AG04449 (cell line): ENCODE results near the gene SLC5A11.

Experiments
- CTCF ChIA-PET: fragments of 350-600 bp; formaldehyde crosslinking; extraction: SDS; loops from one replicate; lab custom pipeline; 2021; ENCODE audit warnings: antibody characterized with exemption; lab: Yijun Ruan, JAX
- POLR2A ChIA-PET: fragments of 400-600, 350-600 bp; formaldehyde crosslinking; extraction: SDS; loops from one replicate; lab custom pipeline; 2020; ENCODE audit warnings: antibody characterized with exemption, inconsistent platforms; lab: Yijun Ruan, JAX
- DNase-seq: peaks from one replicate; pipeline ENCODE4 v3.0.0-alpha.2; 2010; ENCODE audit warnings: low read depth, low spot score
- H3K4me3 ChIP-seq: 2 replicates; pipeline ENCODE4 v1.5.1; 2011; ENCODE audit warnings: low read depth, mild to moderate bottlenecking, control low read depth, low read length
- TF ChIP-seq, protein P1 (sequence below): IDR thresholded peaks from one replicate; pipeline ENCODE4 v1.5.1; 2011; ENCODE audit warnings: mild to moderate bottlenecking, moderate library complexity, low read length, control low read depth, inconsistent platforms; ENCODE audit not compliant: insufficient read depth; ENCODE audit errors: missing control alignments

SLC5A11 gene, protein sequence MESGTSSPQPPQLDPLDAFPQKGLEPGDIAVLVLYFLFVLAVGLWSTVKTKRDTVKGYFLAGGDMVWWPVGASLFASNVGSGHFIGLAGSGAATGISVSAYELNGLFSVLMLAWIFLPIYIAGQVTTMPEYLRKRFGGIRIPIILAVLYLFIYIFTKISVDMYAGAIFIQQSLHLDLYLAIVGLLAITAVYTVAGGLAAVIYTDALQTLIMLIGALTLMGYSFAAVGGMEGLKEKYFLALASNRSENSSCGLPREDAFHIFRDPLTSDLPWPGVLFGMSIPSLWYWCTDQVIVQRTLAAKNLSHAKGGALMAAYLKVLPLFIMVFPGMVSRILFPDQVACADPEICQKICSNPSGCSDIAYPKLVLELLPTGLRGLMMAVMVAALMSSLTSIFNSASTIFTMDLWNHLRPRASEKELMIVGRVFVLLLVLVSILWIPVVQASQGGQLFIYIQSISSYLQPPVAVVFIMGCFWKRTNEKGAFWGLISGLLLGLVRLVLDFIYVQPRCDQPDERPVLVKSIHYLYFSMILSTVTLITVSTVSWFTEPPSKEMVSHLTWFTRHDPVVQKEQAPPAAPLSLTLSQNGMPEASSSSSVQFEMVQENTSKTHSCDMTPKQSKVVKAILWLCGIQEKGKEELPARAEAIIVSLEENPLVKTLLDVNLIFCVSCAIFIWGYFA

DNA sequence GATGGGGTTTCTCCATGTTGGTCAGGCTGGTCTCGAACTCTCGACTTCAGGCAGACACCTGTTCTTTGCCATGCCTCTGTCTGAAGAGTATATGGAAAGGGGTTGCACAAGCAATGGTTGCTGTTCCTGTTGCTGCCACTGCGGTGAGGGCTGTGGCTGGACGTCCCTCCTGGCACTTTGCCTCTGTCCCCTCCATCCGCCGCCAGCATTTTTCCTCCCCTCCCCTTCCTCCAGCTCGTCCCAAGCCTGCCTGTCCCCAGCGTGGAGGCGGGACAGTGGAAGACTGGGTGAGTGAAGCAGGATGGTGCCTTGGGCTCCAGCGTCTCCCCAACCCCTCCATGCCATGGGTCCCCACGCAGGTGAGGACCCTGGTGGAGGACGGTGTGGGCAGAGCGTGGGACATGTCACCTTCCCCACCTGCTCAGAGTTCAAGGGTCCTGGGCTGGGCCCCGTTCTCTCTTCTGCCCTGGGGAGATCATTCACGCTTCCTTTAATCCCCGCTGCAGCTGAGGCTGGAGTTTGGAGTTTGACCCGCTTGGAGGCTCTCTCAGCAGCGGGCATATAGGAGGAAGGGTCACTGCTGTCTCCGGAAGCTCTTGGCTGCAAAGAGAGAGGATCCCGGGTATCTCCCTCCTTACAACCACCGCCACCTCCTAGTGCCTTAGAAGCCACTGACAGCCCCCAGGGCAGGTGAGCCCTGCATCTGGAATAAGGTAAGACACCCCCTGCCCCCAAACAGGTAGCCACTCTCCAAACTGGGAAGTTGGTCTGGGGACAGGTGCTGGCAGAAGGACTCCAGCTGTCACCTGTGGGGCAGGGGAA lies at the start of gene SLC5A11:
TSS of gene SLC5A11 (plus strand) at position 238 of the 822 bp plus-strand sequence. CDS start 12,681 bp downstream, outside the sequence.
- ChIA-PET CTCF (interaction anchor here (1.2 to 2.8 kb wide), 2 partner anchors 11 to 13 kb away, joined by 3 to 10 read pairs; no protein-coding TSS in a partner anchor), POLR2A (no interaction called here)
- no peak for DNase-seq
- no peak within 1 kb of the TSS for H3K4me3 ChIP-seq
- TF ChIP-seq, protein P1, sequence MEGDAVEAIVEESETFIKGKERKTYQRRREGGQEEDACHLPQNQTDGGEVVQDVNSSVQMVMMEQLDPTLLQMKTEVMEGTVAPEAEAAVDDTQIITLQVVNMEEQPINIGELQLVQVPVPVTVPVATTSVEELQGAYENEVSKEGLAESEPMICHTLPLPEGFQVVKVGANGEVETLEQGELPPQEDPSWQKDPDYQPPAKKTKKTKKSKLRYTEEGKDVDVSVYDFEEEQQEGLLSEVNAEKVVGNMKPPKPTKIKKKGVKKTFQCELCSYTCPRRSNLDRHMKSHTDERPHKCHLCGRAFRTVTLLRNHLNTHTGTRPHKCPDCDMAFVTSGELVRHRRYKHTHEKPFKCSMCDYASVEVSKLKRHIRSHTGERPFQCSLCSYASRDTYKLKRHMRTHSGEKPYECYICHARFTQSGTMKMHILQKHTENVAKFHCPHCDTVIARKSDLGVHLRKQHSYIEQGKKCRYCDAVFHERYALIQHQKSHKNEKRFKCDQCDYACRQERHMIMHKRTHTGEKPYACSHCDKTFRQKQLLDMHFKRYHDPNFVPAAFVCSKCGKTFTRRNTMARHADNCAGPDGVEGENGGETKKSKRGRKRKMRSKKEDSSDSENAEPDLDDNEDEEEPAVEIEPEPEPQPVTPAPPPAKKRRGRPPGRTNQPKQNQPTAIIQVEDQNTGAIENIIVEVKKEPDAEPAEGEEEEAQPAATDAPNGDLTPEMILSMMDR, result no peak

DNA sequence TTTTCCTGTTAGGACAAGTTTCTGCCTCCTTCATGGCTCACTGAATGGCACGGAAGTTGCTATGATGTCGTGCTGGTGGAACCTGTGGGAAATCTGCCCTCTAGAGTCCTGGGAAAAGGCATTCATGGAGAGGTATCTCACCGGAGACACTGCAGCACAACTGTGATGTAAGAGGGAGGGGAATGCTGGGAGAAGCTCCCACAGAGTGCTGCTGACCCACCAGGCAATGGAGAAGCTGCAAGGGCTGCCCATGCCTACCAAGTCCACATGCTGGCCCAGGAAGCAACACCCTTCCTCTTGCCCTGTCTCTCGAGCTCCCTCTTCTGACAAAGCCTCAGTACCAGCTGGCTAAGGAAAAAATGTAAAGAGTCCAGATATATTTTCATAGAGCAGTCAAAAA lies 45.2 kb upstream of the SLC5A11 start:
- CTCF ChIA-PET, result interaction anchor here (0.7 to 3.9 kb wide), 8 partner anchors 9 to 286 kb away, joined by 3 to 25 read pairs (median 4); partner anchors contain the start of gene RBBP6
- no peak for DNase-seq
- TF ChIP-seq, protein P1, result no peak
- no peak overlapping the region for H3K4me3 ChIP-seq
- POLR2A ChIA-PET, result no interaction called here

DNA sequence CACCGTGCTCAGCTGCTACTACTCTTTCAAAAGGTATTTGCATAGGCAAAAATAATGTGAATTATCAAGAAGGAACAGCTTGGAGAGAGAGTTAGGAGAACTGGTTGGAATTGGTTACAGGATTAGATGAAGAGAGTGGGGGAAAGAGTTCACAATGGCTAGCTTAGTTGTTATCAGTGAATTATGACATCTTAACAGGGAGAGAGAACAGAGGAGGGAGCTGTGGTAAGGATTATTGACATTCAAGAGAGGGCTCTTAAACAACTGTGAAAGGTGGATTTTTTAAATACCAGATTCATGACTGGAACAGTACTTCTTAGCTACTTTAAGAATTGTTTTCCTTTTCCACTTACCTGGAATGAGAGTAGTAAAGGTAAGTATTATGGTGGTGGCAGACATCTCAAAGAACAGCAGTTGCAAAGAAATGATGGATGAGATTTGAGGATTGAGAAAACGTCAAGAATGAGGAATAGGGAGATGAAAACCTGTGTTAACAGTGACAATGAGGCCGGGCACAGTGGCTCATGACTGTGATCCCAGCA lies 43.9 kb upstream of the SLC5A11 start:
- DNase-seq, result no peak
- ChIA-PET POLR2A (no interaction called here), CTCF (interaction anchor here (1.0 to 3.9 kb wide), 3 partner anchors 11 to 287 kb away, joined by 3 to 25 read pairs (median 4); no protein-coding TSS in a partner anchor)
- TF ChIP-seq, protein P1, result no peak
- no peak overlapping the region for H3K4me3 ChIP-seq

DNA sequence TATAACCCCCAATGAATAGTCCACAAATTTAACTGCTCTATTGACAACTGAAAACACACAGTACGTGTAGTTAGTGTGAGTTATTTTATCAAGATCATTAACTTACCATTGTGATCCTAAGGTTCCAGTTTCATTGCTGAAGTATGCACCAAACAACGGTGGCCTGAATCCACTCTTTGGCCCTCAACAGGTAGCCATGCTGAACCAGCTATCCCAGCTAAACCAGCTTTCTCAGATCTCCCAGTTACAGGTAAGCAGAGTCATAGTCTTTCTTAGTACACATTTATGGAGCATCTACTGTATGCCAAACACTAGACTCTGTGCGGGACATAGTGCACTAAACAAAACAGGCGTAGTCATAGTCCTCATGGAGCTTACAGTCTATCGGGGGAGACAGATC lies 40.3 kb upstream of the SLC5A11 start:
- TF ChIP-seq, protein P1, result no peak
- no peak overlapping the region for H3K4me3 ChIP-seq
- ChIA-PET POLR2A (no interaction called here), CTCF (interaction anchor here (1.1 kb wide), 1 partner anchor 225 kb away, joined by 5 read pairs; no protein-coding TSS in a partner anchor)
- no peak for DNase-seq

DNA sequence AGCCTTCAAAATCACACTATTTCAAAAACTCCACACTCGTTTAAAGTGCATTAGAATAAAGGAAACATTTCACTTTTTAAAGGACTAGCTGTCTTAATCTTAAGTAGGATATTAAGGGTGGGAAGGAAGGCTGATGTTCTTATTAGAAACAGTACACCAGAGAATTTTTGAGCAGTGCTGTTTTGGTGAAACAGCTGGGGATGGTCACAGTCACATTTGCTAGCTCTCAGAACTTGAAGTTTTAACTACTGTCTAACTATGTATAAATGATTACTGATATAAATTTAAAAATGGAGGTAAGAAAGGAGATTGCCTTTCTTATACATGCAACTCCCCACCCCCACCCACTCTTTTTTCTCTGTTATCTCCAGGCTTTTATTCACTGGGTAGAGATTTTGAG lies 38.5 kb upstream of the SLC5A11 start:
- ChIA-PET POLR2A (no interaction called here), CTCF (interaction anchor here (0.6 to 2.0 kb wide), 5 partner anchors 9 to 418 kb away, joined by 3 to 8 read pairs (median 3); no protein-coding TSS in a partner anchor)
- H3K4me3 ChIP-seq, result no peak overlapping the region
- TF ChIP-seq, protein P1, result no peak
- no peak for DNase-seq
